Mucosa of rectum (tissue), 2 donors: Measurements from ENCODE around the gene SEC14L1.
"Not testable (repeated sequence)": the region's sequence is repeated elsewhere in the genome, so short reads cannot be mapped to it uniquely, and the experiment has no call there.

Source experiments
- H3K27ac ChIP-seq, 2 donors: one replicate each; pipeline ENCODE4 v1.7.0; 2013; ENCODE audit warnings: inconsistent platforms in 2 of 2, low read depth in 2 of 2, low read length in 2 of 2
- H3K27me3 ChIP-seq, 2 donors: one replicate each; pipeline ENCODE4 v1.7.0; 2013; ENCODE audit warnings: low read length in 2 of 2; ENCODE audit not compliant: control insufficient read depth in 2 of 2, insufficient read depth in 2 of 2
- H3K36me3 ChIP-seq, 2 donors: one replicate each; pipeline ENCODE4 v1.7.0; 2013; ENCODE audit warnings: low read length in 2 of 2; ENCODE audit not compliant: control insufficient read depth in 2 of 2, insufficient read depth in 2 of 2
- H3K4me1 ChIP-seq, 2 donors: one replicate each; pipeline ENCODE4 v1.7.0; 2013; ENCODE audit warnings: low read length in 2 of 2, mild to moderate bottlenecking in 1 of 2; ENCODE audit not compliant: control insufficient read depth in 2 of 2, insufficient read depth in 2 of 2
- H3K4me3 ChIP-seq, 2 donors: one replicate each; pipeline ENCODE4 v1.7.0; 2013; ENCODE audit warnings: low read length in 2 of 2
- H3K9ac ChIP-seq, 2 donors: one replicate each; pipeline ENCODE4 v1.7.0; 2013; ENCODE audit warnings: low read length in 2 of 2, low read depth in 1 of 2, mild to moderate bottlenecking in 1 of 2
- H3K9me3 ChIP-seq, 2 donors: one replicate each; pipeline ENCODE4 v1.7.0; 2013; ENCODE audit warnings: low read length in 2 of 2; ENCODE audit not compliant: control insufficient read depth in 2 of 2
- donor health status: healthy.
- donor health status: Normal muscosa, but diverticular disease.

Gene SEC14L1

DNA sequence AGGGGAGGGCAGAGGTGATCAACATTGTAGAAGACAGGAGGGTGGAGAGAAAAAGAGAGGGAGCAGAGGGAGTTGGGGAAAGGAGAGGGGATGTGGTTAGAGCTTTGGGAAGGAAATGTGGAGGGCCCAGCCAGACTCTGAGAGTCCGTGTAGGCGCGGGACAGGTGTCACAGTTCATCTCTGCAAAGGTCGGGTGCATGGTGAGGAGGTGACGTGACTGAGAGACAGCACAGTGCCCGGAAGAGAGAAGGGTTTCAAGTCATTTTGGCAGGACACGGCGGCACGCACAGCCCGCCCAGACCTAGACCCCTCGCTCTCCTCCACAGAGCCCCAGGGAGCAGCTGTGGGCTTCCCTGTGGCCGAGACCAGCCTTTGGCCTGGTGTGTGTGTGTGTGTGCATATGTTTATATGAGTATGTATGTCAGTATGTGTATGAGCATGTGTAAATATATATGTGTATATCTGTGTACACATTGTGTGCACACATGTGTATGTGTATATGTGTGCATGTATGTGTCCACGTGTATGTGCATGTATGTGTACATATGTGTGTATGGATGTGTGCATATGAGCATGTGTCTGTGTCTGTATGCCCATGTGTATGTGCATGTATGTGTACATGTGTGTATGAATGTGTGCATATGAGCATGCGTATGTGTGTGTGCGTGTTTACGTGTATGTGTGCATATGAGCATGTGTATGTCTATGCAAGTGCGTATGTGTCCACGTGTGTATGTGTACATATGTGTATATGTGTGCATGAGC, 104.6 kb downstream of the SEC14L1 start:
- Histone ChIP-seq H3K27ac (no peak overlapping the region), H3K36me3 (no peaks in the 10 kb centered on the region), H3K27me3 (peaks cover 0 to 5% of the 10 kb centered on the region in 2 donors), H3K9me3 (no peaks in the 10 kb centered on the region), H3K4me3 (no peak overlapping the region), H3K4me1 (peaks cover 12 to 13% of the 10 kb centered on the region in 2 donors), H3K9ac (no peak overlapping the region)

DNA sequence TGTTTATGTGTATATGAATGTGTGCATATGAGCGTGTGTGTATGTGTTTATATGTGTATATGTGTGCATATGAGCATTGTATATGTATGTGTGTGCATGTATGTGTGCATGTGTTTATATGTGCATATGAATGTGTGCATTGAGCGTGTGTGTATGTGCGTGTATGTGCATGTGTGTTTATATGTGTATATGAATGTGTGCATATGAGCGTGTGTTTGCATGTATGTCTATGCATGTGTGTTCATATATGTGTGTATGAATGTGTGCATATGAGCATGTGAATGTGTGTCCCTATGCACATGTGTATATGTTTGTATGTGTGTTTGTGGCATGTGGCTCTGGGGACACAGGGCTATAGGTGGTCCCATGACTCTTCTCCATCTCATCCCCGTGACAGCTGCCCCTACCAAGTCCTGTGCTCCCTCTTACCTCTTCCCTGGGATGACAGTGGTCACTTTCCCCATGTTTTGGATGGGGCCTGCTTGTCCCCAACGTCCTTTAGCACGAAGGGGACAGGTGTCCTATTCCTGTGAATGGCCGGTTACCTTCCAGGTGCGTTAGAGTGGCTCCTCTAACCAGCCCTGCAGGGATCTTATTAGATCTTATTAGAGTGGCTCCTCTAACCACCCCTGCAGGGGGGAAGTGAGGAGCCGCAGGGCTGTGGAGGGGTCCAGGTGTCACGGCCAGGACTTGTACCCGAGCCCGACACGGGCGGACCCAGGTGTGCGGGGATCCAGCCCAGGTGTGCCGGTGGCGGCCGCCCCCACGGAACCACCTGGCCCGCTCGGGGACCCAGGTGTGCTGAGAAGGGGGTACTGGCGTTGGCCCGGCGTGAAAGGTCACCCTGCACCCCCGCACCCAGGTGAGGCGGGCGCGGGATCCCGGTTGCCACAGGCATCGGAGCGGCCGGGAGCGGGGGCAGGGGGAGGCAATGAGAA, 105.6 kb downstream of the SEC14L1 start:
- no peak overlapping the region for H3K27ac ChIP-seq

DNA sequence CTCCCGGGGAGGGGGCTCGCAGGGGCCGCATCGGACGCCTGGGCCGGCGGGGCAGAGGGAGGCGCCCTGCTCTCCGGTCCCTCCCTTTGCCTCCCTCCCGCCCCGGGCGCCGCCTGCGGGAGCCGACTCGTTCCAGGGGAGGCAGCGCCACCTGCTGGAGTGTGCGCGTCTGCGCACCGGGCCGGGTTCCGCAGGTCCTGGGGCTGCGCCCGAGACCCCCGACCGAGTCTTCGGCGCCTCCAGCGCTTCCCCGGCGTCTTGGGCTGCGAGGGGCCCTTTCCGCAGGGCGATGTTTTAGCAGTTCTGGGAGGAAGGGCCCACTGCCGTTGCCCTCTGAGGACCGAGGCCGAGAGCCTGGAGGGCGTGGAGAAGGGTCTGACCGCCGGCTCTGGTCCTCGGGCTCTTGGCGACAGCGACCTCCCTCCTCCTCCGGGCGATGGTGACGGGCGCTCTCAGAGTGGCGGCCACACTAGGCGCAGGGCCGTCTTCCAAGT, 106.3 kb downstream of the SEC14L1 start:
- Histone ChIP-seq H3K4me1 (peaks cover 10 to 11% of the 10 kb centered on the region in 2 donors), H3K27me3 (peaks cover 0 to 5% of the 10 kb centered on the region in 2 donors), H3K9me3 (no peaks in the 10 kb centered on the region), H3K27ac (no peak overlapping the region), H3K4me3 (peak overlapping the region; percentile 25 to 52), H3K36me3 (no peaks in the 10 kb centered on the region), H3K9ac (peak overlapping the region; percentile 24 to 55)

More for the DNA sequence above, 105.6 kb downstream of the SEC14L1 start:
- H3K9ac ChIP-seq: peak overlapping the region in 1 of 2 donors; percentile 55
- peaks cover 12 to 13% of the 10 kb centered on the region in 2 donors for H3K4me1 ChIP-seq
- peak overlapping the region; percentile 25 to 52 for H3K4me3 ChIP-seq
- no peaks in the 10 kb centered on the region for H3K9me3 ChIP-seq
- peaks cover 0 to 5% of the 10 kb centered on the region in 2 donors for H3K27me3 ChIP-seq
- no peaks in the 10 kb centered on the region for H3K36me3 ChIP-seq

DNA sequence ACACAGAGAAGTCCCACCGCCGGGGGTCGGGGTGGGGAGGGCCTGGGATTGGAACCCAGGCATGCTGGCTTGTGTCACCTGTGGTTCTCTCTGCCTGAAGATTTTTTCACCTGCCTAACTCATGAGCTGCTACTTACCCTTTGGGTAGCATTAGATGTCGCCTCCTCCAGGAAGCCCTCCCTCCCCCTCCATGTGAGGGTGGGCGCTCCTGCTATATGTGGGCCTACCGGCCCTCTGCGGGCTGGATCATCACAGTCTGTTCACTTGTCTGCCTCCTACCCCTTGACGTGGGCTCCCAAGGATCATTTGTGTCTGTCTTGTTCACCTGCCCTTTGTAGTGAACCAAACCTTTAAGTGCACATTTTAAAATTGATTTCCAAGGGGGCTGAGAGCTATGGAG, 106.8 kb downstream of the SEC14L1 start:
- H3K4me3 ChIP-seq: peak overlapping the region in 1 of 2 donors; percentile 25
- H3K9ac ChIP-seq: no peak overlapping the region
- H3K27ac ChIP-seq: no peak overlapping the region

DNA sequence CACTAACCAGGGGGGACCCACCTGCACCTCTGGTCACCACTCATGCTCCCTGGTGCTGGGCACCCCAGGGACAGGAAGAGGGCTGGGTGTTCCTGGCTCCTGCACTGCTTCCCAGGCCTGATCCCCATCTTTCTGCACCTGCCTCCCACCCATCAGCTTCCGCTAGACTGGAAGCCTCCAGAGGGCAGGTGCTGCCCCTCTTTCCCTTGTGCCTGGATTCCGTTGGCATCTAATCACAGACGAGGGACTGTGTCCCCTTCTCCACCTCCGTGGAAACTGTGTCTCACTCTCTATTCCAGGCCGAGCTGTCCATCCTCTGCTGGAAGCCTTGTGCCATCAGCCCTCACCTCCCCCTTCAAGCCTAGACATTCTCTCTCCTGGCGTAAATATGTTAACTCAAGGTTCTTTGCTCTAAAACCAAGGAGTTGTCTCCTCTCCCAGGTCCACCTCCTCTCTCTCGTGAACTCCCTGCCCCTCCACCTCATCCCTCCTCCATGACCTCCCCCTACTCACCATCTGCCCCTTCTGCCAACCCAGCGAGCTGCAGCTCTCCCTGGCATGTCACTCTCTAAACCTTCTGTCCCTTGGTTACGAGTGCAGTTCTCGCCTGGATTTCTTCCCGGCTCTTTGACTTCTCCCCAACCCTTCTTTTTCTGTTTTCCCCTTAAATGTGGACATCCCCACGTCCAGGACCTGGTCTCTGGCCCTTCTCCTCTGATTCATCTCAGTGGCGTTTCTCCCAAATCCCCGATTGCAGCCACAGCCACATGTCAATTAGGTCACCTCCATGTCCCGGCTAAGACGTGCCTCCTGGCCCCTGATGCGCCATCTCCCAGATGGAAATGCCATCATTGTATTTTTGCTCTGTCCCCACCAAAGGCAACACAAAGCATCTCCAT, 107.7 kb downstream of the SEC14L1 start:
- H3K4me3 ChIP-seq: no peak overlapping the region
- H3K9me3 ChIP-seq: no peaks in the 10 kb centered on the region
- no peaks in the 10 kb centered on the region for H3K36me3 ChIP-seq

More for the DNA sequence above, 106.8 kb downstream of the SEC14L1 start:
- Histone ChIP-seq H3K36me3 (no peaks in the 10 kb centered on the region), H3K4me1 (peaks cover 5 to 9% of the 10 kb centered on the region in 2 donors), H3K27me3 (peaks cover under 1 to 5% of the 10 kb centered on the region in 2 donors), H3K9me3 (no peaks in the 10 kb centered on the region)

DNA sequence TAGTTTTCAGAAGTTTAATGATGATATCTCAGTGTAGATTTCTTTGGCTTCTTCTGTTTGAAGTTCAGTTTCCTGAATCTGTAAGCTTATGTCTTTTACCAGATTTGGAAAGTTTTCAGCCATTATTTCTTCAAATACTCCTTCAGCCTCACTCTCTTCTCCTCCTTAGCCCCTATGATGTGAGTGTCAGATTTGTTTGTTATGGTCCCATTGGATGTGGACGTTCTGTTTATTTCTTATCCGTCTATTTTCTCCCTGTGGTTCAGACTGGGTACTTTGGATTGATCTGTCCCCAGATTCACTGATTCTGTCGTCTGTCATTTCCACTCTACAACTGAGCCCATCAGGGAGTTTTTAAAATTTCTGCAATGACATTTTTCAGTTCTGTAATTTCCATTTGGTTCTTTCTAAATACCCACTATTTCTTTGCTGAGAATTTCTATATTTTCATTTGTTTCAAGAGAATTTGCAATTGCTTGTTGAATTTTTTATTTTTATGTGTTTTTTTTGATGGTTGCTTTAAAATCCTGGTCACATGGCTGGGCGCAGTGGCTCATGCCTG, 110.9 kb downstream of the SEC14L1 start:
- Histone ChIP-seq H3K9me3 (no peaks in the 10 kb centered on the region), H3K27ac (no peak overlapping the region), H3K27me3 (peaks cover 3 to 5% of the 10 kb centered on the region in 2 donors), H3K4me3 (no peak overlapping the region), H3K9ac (no peak overlapping the region), H3K36me3 (no peaks in the 10 kb centered on the region), H3K4me1 (peaks cover 3 to 5% of the 10 kb centered on the region in 2 donors)

More for the DNA sequence above, 107.7 kb downstream of the SEC14L1 start:
- Histone ChIP-seq H3K27ac (no peak overlapping the region), H3K4me1 (peaks cover 5 to 9% of the 10 kb centered on the region in 2 donors), H3K27me3 (peaks cover 3 to 5% of the 10 kb centered on the region in 2 donors), H3K9ac (no peak overlapping the region)

DNA sequence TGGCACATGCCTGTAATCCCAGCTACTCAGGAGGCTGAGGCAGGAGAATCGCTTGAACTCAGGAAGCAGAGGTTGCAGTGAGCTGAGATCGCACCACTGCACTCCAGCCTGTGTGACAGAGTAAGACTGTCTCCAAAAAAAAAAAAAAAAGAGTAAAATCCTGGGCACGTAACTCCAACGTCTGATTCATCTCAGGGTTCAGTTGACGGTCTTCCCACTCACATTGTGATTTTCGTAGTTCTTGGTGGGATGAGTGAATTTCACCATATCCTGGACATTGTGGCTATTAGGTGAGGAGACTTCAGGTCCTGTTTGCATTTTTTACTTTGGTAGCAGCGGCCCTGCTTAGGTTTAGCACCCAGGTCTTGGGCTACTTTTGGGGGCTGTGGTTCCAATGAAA, 111.5 kb downstream of the SEC14L1 start:
- H3K9ac ChIP-seq, H3K27ac ChIP-seq, H3K4me3 ChIP-seq, H3K36me3 ChIP-seq, H3K9me3 ChIP-seq, H3K4me1 ChIP-seq, H3K27me3 ChIP-seq: not testable (repeated sequence)

DNA sequence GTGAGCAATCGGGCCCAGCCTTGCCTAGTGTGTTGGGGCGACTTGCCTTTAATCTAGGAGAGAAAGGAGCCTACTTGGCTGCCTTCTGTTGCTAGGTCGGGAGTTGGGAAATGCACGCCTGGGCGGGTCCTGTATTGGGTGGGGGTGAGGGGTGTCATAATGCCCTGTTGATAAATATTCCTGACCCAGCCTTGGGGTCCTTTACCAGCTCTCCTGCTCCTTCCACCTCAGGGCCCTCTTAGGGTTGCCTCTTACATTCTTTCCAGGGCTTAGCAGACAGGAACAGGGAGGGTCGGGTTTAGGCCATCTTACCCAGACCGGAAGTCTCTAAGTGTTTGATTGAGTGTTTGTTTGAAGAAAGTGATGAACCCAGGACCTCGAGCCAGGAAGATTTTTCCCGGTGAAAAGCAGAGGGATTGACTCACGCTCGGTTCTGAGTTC, 112.9 kb downstream of the SEC14L1 start:
- Histone ChIP-seq H3K27ac (no peak overlapping the region), H3K4me1 (no peaks in the 10 kb centered on the region), H3K4me3 (no peak overlapping the region), H3K36me3 (no peaks in the 10 kb centered on the region), H3K9ac (no peak overlapping the region), H3K9me3 (no peaks in the 10 kb centered on the region), H3K27me3 (peaks cover 2 to 3% of the 10 kb centered on the region in 2 donors)
